Left colon (tissue), 2 donors: Measurements from ENCODE around the gene SPHKAP. TPM values are rescaled to one million over a fixed set of nuclear protein-coding genes. Genes with fewer than 3 reads are reported as not detected.
"Not testable (repeated sequence)": the region's sequence is repeated elsewhere in the genome, so short reads cannot be mapped to it uniquely, and the experiment has no call there.

ENCODE experiments used
- ATAC-seq: fragments of 200-7000 bp; cut with Tn5 transposase; one replicate; pipeline ENCODE4 v1.9.1; 2020; ENCODE audit warnings: mild to moderate bottlenecking, moderate library complexity
- DNase-seq, 2 donors: peaks; one replicate each; pipeline ENCODE4 v3.0.0-alpha.2; 2020
- intact Hi-C, 2 donors: fragments of 100-400 bp; cut with DNase I in 1 of 2; cut with micrococcal nuclease in 1 of 2; formaldehyde crosslinking; loops; one replicate each; pipeline versions ENCODE4 v1.11.2 to v1.14.0; 2022; cut with DNase I, micrococcal nuclease
- total RNA-seq, 2 donors: library from RNA; stranded (reverse); fragmentation: NEBNext Ultra II Directional; extraction: Animal tissue kit (Norgen Biotek cat#: 25700); gene quantifications; one replicate each; pipeline ENCODE4 v1.2.1, GENCODE V29; 2021
- donor health status: DM: no; HTN: no; CAD: no.
- donor health status: DM: yes; HTN: yes; CAD: no.

The SPHKAP gene
- total RNA-seq, 2 donors from 2014 or later, result 0.14 TPM; not detected in 1

DNA sequence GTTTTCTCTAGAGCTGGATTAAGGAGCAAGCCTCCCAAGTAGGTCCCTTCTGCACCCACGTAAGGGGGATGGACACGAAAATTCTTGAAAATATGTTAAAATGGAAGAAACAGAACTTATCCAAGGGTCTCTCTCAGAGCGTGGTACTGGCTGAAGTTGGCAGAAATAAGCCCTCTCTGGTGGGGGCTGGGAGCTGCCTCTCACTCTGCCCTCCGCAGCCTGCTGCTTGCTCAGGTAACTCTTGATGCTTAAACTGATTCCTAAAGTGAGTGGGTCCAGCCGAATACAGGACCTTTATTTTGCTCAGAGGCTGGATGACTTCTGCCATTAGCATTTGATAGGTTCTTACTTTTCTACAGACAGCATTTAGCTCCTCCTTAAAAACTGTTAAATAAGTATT, 78.1 kb downstream of the SPHKAP start:
- intact Hi-C loops, result no loop called here
- DNase-seq, result no peak
- ATAC-seq, result no peak

DNA sequence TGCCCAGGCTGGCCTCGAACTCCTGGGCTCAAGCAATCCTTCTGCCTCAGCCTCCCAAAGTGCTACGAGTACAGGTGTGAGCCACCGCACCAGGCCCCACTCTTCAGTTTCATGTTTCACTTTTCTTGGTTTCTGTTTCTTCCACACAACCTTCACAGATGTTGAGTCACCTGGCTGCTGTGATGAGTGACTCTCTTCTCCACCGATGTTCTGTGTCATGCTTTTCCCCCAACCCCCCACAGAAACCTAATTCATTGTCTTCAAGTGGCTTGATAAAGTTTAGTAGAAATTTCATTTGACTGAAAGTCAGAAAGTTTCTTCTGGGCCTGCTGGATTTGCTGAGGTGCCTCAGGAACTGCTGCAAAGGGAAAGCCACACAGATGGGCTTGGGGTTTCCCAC, 78.5 kb downstream of the SPHKAP start:
- ATAC-seq (no peak), DNase-seq (no peak)
- intact Hi-C loops, result no loop called here

DNA sequence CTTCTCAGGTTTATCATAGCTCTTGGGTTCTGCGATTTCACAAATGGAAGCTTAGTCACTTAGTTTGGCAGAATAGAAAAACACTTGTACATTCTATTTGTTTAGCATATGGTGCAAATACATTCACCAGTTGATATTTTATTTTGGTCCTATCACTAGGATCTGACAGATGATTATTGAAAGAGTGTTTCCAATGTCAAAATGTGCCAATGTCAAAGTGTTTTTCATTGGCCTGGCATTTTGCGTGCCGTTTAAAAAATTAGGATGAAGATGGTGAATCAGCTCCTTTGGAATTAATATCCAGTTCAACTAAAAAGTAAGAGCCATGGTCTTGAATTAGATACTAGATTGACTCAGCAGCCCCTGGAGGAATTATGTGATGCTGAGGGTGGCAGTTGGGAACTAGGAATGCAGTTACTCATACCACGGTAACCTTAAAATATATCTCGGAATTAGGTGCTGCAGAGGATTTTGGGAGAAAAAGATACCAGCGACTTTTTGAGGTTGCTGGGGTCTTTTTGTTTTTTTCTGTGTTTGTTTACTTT, 87.0 kb downstream of the SPHKAP start:
- DNase-seq, result no peak
- intact Hi-C loops, result no loop called here
- no peak for ATAC-seq

DNA sequence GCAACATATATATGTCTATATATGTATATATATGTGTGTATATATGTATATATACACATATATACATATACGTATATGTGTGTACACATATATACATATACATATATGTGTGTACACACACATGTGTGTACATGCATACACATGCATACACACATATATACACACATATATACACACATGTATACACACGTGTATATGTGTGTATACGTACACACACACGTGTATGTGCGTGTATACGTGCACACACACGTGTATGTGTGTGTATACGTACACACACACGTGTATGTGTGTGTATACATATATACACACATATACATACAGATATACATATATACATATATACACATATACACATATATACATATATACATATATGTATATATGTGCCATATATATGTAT, 89.4 kb downstream of the SPHKAP start:
- intact Hi-C loops, result no loop called here
- ATAC-seq, result no peak

DNA sequence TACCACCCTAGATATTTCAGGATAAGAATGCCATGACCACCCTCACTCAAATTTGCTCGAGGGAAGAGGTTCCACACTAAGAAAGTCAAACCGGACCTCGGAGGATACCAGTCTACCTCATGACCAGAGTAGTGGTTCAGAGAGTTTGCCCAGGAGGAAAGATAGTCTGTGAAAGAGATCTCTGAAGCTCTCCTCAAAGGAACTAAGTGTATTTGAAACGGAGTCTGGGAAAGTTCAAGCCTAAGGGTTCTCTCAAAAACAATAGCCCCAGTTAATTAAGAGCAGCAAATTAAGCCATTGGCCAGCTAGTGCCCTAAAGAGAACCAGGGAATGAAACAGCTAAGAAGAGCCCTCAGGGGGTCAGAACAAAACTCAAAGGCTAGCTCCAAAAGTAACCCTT, 94.9 kb downstream of the SPHKAP start:
- intact Hi-C loops, result no loop called here
- no peak for DNase-seq
- ATAC-seq, result no peak

More for the DNA sequence above, 89.4 kb downstream of the SPHKAP start:
- DNase-seq, result no peak

DNA sequence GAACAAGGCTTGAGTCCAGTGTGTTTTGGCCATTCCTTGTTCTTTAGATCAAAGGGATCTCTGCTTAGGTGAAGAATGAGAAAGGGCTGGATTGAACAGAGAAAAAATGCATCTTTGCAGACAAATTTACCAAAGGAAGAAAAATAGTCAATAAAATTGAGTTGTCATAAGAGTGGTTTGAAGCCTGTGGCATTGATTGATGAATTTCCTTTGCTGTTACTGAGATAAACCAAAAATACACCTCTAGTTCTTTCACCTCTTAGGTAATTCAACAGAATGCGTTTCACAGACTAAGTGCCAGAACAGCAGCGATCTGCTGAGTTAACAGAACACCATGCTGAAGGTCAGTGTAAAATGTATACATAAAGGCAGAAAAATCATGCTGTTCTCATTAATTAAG, 96.8 kb downstream of the SPHKAP start:
- intact Hi-C loops, result no loop called here
- no peak for DNase-seq
- ATAC-seq, result no peak

DNA sequence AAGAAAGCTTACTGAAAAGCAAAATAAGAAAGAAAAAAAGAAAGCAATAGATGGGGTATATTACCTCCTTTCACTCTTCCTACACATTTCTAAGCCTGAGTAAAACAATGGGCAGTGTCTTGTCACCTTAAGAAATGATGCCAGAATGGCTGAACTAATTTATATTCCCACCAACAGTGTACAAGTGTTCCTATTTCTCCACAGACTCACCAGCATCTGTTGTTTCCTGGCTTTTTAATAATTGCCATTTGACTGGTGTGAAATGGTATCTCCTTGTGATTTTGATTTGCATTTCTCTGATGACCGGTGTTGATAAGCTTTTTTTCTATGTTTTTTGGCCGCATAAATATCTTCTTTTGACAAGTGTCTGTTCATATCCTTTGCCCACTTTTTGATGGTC, 98.4 kb downstream of the SPHKAP start:
- DNase-seq (no peak), ATAC-seq (no peak)
- intact Hi-C loops, result no loop called here

DNA sequence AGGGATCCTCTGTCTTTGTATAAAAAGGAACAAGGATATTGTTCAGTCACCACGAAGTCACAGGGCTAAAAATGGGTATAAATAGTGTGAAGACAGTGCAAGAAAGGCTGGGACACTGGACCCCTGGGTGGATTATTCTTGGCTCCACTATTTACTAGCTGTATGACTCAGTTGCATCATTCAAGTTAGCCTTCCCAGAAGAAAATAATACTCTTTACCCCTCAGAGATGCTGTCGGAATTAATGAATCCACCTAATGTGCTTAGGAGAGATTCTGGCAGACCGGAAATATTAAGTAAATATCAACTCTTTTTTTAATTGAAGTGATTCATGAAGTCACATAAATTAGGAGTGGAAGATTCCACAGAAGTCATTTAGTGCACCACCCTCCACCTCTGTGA, 98.9 kb downstream of the SPHKAP start:
- DNase-seq (no peak), ATAC-seq (no peak)
- intact Hi-C loops, result no loop called here

DNA sequence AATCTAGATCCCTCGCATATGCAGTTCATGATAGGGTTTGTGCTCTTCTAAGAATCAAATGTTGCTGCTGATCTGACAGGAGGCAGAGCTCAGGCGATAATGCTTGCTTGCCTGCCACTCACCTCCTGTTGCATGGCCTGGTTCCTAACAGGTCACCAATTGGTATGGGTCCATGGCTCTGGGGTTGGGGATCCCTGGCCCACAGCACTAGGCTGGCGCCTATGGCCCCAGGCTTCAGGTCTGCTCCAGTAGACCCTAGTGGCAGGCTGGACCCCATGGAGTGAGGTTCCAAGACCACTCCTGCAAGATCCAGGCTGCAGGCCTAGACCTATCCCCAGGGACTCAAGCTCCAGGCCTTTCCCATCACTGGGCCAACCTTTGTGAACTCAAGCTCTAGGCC, 102.3 kb downstream of the SPHKAP start:
- DNase-seq, result no peak
- no peak for ATAC-seq
- intact Hi-C loops, result no loop called here

DNA sequence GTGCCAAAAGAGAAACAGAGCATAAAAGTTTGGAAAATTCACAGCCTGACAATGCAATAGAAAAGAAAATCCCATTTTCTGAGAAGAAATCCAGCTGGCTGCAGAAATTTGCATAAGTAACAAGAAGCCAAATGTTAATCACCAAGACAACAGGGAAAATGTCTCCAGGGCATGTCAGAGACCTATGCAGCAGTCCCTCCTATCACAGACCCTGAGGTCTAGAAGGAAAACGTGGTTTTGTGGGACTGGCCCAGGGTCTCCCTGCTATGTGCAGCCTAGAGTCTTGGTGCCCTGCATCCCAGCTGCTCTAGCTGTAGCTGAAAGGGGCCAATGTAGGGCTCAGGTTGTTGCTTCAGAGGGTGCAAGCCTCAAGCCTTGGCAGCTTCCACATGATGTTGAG, 104.8 kb downstream of the SPHKAP start:
- DNase-seq, ATAC-seq, intact Hi-C loops: not testable (repeated sequence)

DNA sequence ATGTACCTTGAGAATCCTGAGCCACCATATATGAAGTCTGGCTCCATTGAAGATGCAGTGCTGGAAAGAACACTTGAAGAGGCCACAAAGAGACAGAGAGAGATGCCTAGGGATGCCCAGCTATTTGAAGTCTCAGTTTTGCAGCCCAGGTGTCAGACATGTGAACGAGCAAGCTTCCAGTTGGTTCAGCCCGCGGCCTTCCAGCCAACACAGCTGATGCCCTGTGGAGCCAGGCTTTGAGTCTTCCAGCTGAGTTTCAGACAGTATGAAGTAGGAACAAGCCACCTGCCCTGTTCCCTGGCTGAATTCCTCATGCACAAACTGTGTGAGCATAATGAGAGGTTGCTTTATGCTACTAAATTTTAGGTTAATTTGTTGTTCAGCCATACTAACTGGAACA, 108.8 kb downstream of the SPHKAP start:
- DNase-seq (no peak), ATAC-seq (no peak)
- intact Hi-C loops, result no loop called here

DNA sequence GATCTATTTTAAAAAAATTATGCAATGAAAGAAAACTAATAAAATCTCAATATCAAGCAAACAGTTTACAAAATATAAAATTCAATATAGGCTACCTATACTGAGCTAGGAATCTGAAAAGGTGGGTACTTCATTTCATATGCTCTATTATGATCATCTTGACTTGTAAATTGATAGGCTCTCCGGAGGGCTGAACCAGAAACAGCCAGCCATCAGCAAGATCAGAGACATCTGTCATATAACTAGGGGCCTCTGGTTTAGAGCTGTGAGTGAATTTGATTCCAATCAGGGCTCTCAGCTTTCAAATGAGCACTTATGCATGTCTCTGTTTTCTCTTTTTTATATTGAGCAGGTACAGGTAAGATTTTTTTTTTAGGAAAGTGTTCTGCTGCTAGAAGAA, 114.2 kb downstream of the SPHKAP start:
- intact Hi-C loops, result no loop called here
- ATAC-seq, result no peak
- DNase-seq, result no peak

DNA sequence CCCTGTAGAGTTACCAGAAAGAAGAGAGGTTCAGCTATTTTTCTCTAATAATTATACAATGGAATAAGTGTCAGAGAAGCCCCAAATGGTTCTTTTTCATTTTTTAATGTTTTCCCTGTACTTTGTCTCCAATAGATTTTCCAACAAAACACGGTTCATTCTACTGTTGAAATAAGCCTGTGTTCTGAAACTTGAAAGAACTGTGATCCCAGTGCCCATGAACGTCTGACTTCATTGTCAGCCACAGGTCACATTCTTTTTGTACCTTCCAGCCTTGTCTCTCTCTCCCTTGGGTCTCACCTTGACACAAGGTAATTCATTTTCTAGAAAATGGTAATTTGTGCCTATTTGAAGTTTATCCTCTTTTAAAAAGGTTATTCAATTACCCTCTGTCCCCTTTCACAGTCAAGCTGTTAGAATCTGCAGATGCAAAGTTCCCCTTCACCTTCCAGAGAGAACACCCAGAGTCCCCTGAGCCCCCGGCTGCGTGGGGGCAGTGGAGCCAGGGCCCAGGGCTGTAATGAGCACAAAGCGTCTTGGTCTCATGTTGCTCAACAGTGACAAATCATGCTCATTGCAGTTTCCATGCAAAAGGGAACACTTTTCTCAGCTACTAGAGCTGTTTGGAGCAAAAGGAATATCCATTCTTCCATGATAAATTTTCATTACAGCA, 115.2 kb downstream of the SPHKAP start:
- no peak for ATAC-seq
- DNase-seq, result no peak
- intact Hi-C loops, result no loop called here

DNA sequence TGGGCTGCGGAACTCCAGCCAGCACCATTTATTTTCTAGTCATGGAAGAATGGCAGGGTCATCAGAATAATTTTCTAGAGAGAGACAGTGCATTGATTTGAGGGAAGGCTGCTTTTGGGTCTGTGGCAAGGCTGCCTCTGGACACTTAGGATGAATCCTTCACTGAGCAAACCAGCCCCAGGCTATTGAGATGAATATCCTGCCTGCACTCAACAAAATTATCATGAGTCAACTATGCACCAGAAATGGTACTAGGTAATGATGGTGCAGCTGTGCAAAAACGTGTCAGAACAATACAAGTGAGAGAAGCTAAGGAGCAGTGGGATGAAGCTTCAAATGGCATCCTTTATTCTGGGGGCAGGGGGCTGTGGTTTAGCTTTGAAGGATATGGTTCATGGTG, 115.8 kb downstream of the SPHKAP start:
- DNase-seq (no peak), ATAC-seq (no peak)
- intact Hi-C loops, result no loop called here

DNA sequence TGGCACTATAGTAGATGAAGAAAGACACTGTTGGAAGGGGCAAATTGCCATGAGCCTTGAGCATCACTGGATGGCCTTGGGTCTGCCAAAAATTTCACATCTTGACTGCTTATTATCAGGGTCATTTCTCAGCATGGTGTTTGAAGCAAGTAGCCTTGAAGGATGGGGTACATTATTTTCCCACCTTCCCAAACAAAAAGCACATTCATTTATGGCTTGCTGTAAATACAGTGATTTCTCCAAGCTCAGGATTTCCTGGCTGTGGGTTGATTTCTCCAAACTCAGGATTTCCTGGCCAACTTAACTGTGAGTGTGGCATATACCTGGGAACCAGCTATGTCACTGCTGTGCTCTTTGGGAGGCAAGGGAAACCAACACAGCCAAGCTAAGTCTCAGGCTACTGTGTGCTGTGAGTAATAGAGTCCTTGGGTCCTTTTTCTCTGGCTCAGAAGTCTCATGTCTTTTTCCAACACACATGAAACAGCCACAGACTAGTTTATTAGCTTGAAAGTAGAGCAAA, 116.6 kb downstream of the SPHKAP start:
- intact Hi-C loops, result no loop called here
- ATAC-seq (no peak), DNase-seq (no peak)

DNA sequence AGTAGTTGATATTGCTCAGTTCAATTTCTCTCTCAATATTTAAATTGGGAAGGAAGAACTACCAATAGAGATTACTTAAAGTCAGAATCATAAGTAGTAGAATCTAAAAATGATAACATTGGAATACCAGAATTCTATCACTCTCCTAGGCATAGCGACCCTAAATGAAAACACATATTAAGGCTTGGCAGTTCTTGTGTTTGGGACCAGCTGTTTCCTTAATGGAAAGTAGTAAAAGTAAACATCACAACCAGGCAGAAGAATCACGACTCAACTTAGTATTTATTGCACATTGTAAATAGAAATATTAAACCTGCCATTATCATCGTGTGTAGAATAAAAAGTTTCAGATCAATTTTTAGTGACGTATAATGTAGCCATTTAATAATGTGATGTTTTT, 117.5 kb downstream of the SPHKAP start:
- no peak for ATAC-seq
- DNase-seq, result no peak
- intact Hi-C loops, result no loop called here

DNA sequence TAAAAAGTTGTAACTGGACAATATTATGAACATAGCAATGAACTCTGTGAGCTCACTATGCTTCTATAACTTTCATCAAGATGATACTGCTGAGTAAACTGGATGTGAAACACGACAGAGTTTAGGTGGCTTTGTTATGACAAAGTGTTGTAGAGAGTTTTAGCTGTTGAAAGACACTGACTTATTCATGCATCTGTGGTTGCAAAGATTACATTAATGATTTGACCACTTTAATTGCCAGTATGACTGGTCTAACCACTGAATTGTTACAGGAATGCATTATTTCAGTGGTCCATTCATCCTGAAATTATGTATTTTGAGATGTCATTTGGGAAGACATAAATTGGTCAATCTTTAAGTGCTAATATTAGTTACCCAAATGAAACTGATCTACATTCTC, 117.9 kb downstream of the SPHKAP start:
- no peak for ATAC-seq
- no peak for DNase-seq
- intact Hi-C loops, result no loop called here

DNA sequence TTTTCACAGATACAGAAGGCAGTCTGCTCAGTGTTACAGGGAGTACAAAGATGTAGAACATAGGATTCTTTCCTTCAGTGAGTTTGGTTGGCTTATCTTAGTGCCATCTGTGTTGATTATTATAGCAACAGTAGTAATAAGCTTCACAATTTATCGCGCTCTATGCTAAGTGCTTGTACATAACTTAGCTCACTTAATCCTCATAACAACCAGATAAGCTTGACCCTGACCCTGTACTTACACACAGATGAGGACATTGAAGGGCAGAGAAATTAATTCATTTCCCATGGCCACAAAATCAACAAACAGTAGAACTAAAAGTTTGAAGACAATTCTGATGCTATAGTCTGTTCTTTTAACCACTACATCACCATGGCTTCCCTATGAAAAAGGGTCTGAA, 121.8 kb downstream of the SPHKAP start:
- intact Hi-C loops, result no loop called here
- ATAC-seq, result no peak
- DNase-seq, result no peak

DNA sequence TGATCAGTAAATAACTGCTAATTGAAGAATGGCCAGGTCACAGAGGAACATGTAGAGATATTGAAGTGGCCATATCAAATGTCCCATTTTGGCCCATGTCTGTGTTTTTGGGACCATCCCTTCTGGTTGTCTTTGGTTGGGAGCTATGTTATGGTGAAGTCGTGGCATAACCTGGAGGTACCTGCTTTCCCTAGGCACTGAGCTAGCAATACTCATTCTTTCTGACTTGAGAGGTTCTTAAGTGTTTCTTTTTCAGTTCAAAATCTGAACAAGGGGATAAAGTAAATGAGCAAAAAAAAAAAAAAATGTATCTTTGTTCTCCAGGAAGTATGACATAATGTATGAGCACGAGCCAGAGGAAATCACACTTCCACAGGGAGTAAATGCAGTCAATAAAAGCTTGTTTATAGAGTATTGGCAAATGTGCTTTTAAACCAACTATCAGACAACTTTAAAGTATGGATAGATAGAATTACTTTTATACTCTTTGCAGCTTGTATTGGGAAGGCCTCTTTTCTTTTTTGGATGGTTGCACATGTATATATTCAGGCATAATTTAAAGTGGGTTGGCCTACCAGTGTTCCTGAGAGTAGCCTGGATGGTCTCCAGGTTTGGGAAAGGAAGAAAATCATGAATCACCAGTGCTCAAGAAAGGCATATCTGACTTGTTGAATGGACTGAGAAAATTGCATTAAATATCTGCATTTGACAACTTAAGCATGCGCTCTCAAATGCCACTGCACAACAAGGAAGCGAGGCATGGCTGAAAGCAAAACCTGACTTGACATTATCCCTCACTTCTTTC, 125.0 kb downstream of the SPHKAP start:
- ATAC-seq, result no peak
- intact Hi-C loops, result no loop called here
- no peak for DNase-seq

DNA sequence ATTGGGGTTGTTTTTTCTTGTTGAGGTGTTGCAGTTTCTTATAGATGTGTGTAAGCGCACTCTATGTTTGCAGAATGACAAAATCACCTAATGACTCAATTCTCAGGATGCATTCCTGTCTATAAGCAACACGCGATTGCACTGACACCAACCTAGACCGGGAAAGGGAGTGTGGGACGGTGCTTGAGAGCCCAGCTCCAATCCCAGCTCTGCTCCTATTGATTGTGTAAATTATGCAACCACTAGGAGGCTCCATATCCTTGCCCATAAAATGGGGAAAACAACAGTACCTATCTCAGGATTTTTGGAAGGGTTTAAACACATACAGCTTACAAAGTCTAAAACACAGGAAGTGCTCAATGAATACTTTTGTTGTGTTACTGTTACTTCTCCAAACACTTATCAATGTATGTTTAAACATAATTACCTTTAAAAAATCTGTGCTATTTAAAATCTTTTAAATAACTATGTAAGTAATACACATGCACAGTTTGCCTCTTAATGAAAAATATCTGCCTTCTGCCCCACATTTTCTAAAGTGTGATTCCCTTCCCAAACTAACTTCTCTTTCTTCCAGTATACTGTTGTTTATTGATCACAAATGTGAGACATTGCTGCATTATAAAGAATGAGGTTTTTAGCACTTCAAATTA, 132.5 kb downstream of the SPHKAP start:
- intact Hi-C loops, result no loop called here
- ATAC-seq (peak; percentile 77), DNase-seq (peak in 1 of 2 donors; percentile 5)
